ENCODE data around the gene ITGA6. TPM values are rescaled to one million over a fixed set of nuclear protein-coding genes. Genes with fewer than 3 reads are reported as not detected.
A peak's percentile ranks its signal among the peaks of the same experiment; 100 is the strongest.

The ITGA6 gene
- total RNA-seq, 1 experiment from 2014 or later = 93.1 TPM

DNA sequence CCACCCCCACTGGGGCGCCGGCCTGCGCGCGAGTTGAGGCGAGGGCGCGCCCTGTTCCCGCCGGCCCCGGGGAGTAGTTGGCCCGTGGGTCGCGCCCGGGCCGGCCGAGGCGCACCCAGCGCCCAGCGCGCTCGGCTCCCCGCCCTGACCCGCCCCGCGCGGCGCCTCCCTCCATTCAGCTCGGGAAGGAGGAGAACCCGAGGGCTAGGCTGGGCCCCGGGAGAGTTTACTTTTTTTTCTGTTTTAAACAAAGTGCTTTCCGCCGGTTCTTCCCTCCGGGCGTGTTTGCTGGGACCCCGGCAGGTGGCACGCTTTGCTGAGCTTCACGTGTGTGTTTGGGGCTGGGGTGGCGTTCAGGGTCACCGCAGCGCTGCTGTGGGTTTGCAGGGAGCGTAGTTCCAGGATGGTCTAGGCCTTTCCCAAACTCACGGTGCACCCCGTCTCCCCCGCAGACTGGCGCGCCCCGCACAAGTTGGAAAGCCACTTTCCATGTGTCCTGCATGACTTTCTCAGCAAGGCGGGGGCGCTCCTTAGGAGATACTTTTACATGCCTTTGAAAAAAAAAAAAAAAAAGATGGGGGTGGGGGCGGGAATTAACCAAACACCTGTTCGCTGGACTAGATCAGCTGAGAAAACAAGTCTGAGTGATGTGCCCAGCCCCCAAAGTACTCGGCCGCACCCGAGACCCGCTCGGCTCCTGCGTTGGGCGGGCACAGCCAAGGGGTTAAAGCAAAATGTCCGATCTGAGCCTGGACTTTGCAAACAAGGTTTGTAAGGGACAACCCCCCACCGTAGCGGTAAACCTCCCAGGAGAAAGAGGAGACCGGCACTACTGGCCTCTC is 825 bp downstream of the ITGA6 start (continued):
- TF ChIP-seq, protein P1, sequence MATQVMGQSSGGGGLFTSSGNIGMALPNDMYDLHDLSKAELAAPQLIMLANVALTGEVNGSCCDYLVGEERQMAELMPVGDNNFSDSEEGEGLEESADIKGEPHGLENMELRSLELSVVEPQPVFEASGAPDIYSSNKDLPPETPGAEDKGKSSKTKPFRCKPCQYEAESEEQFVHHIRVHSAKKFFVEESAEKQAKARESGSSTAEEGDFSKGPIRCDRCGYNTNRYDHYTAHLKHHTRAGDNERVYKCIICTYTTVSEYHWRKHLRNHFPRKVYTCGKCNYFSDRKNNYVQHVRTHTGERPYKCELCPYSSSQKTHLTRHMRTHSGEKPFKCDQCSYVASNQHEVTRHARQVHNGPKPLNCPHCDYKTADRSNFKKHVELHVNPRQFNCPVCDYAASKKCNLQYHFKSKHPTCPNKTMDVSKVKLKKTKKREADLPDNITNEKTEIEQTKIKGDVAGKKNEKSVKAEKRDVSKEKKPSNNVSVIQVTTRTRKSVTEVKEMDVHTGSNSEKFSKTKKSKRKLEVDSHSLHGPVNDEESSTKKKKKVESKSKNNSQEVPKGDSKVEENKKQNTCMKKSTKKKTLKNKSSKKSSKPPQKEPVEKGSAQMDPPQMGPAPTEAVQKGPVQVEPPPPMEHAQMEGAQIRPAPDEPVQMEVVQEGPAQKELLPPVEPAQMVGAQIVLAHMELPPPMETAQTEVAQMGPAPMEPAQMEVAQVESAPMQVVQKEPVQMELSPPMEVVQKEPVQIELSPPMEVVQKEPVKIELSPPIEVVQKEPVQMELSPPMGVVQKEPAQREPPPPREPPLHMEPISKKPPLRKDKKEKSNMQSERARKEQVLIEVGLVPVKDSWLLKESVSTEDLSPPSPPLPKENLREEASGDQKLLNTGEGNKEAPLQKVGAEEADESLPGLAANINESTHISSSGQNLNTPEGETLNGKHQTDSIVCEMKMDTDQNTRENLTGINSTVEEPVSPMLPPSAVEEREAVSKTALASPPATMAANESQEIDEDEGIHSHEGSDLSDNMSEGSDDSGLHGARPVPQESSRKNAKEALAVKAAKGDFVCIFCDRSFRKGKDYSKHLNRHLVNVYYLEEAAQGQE (IDR thresholded peaks at IDR 0.05; ENCODE audit: low read depth) = no peak
- no peak for TF ChIP-seq YY1 (IDR thresholded peaks at IDR 0.05; ENCODE audit: extremely low read depth, insufficient replicate concordance, low read depth, low read length)
- no peak for TF ChIP-seq FOSL1 (IDR thresholded peaks at IDR 0.05; ENCODE audit: low read depth)

- RAD21 ChIA-PET (ENCODE audit: low non-redundant PET in 1 of 2, low total read pairs in 2 of 2, uncharacterized antibody in 2 of 2, unreplicated experiment in 2 of 2) = interaction anchor here (0.7 to 1.4 kb wide), 3 partner anchors 32 to 175 kb away, joined by 3 to 8 read pairs (median 4); no protein-coding TSS in a partner anchor
- H2AFZ ChIP-seq (ENCODE audit: low read depth, low read length, poor library complexity, severe bottlenecking) = no peak overlapping the region
- ATAC-seq = no peak
Observed at GRCh38 chr2:172428832-172429210, 1.4 kb downstream of the ITGA6 start.

More at GRCh38 chr2:172428832-172429210, 1.4 kb downstream of the ITGA6 start:
- TSS peak; percentile 39 for BruUV-seq (replicated peaks)
- TF ChIP-seq SP1 (IDR thresholded peaks at IDR 0.05; ENCODE audit: low read depth) = no peak
- no peak for TF ChIP-seq TCF7L2 (IDR thresholded peaks at IDR 0.05; ENCODE audit: borderline replicate concordance, extremely low read depth, insufficient read depth, insufficient read length)
- TF ChIP-seq ELF1 (IDR thresholded peaks at IDR 0.05; ENCODE audit: borderline replicate concordance, low read depth) = no peak
- TF ChIP-seq EGR1 (IDR thresholded peaks at IDR 0.05; ENCODE audit: low read depth) = no peak
- TF ChIP-seq, protein P2, sequence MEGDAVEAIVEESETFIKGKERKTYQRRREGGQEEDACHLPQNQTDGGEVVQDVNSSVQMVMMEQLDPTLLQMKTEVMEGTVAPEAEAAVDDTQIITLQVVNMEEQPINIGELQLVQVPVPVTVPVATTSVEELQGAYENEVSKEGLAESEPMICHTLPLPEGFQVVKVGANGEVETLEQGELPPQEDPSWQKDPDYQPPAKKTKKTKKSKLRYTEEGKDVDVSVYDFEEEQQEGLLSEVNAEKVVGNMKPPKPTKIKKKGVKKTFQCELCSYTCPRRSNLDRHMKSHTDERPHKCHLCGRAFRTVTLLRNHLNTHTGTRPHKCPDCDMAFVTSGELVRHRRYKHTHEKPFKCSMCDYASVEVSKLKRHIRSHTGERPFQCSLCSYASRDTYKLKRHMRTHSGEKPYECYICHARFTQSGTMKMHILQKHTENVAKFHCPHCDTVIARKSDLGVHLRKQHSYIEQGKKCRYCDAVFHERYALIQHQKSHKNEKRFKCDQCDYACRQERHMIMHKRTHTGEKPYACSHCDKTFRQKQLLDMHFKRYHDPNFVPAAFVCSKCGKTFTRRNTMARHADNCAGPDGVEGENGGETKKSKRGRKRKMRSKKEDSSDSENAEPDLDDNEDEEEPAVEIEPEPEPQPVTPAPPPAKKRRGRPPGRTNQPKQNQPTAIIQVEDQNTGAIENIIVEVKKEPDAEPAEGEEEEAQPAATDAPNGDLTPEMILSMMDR (IDR thresholded peaks at IDR 0.05 in 2 of 3, conservative IDR thresholded peaks at IDR 0.05 in 1 of 3; ENCODE audit: borderline replicate concordance in 1 of 3, insufficient read depth in 1 of 3, low read depth in 2 of 3, low read length in 2 of 3) = no peak
- TF ChIP-seq EZH2phosphoT487 (IDR thresholded peaks at IDR 0.05; ENCODE audit: borderline replicate concordance) = no peak
- Histone ChIP-seq H3K79me2 (ENCODE audit: insufficient read depth, low read length) (peaks cover 63% of the 10 kb centered on the region), H3K4me2 (ENCODE audit: low read length) (peak overlapping the region; percentile 87), H3K27ac (ENCODE audit: low read depth, low read length) (peak overlapping the region; percentile 84), H3K4me1 (ENCODE audit: control insufficient read depth in 1 of 2, insufficient read depth in 2 of 2, low read length in 2 of 2) (peaks cover 31 to 62% of the 10 kb centered on the region in 2 experiments), H3K9me2 (ENCODE audit: insufficient read depth) (no peaks in the 10 kb centered on the region), H3K27me3 (ENCODE audit: insufficient read depth, low read length) (no peaks in the 10 kb centered on the region), H3K36me3 (ENCODE audit: control insufficient read depth in 1 of 2, insufficient read depth in 2 of 2, low read length in 2 of 2) (0 out of 4 replicates have a peak, but pooled peaks cover 0 to 4% of the 10 kb centered on the region in 2 experiments), H4K20me1 (ENCODE audit: insufficient read depth) (peaks cover 6% of the 10 kb centered on the region; the same call in 1 of the 2 replicates), H3K9ac (ENCODE audit: low read length) (peak overlapping the region; percentile 90), H3K9me3 (ENCODE audit: control insufficient read depth in 1 of 2, insufficient read depth in 1 of 2, low read depth in 1 of 2, low read length in 2 of 2) (no peaks in the 10 kb centered on the region), H3K4me3 (replicated peaks in 1 of 2; ENCODE audit: low read depth in 1 of 2, low read length in 2 of 2) (peak overlapping the region; percentile 60 to 73)
- DNase-seq (ENCODE audit: low read depth, low spot score) = no peak
- ChIA-PET CTCF (interaction anchor here (1.0 to 2.8 kb wide), 3 partner anchors 13 to 257 kb away, joined by 3 to 18 read pairs (median 10); no protein-coding TSS in a partner anchor), POLR2A (interaction anchor here (0.9 to 4.6 kb wide), 5 partner anchors 11 to 175 kb away, joined by 3 to 56 read pairs (median 9); no protein-coding TSS in a partner anchor)
- intact Hi-C loops (cut with micrococcal nuclease) = loop anchor here (1.0 to 5.0 kb wide), 3 partner anchors 14 to 177 kb away; no protein-coding TSS in a partner anchor

Measured in HCT116 (cell line).